ENCODE measurements around the gene QRICH1. TPM values are rescaled to one million over a fixed set of nuclear protein-coding genes. Genes with fewer than 3 reads are reported as not detected.

The QRICH1 gene
- total and polyA plus RNA-seq, 2 donors (not counting 1 experiment from before 2014, with no cell fraction given) = 48.7 to 59.0 TPM

DNA sequence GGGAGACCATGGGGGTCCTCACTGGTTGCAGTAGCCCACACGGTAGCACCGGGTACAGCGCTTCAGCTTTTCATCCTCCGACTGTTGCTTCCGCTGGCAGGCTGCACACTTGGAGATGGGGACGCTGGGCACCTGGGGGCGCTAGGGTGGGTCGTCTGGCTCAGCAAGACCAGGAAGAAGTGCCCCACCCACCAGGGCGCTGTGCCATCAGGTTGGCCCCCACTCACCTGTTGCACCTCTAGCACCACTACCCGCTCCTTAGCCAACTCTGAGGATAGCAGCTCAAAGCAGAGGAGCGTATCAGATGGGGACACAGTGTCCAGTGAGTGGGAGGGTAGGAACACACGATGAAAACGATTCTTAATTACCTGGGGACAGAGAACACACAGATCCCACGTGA, 18.4 kb upstream of the QRICH1 start:
- Histone ChIP-seq H3K27me3 (ENCODE audit: control insufficient read depth, insufficient read depth, low read length) (no peaks in the 10 kb centered on the region), H3K4me1 (ENCODE audit: control insufficient read depth, extremely low read depth, insufficient read depth, low read length) (no peaks in the 10 kb centered on the region), H3K27ac (ENCODE audit: insufficient read depth, low read length) (no peak overlapping the region), H3K9ac (ENCODE audit: insufficient read depth, low read length) (no peak overlapping the region), H4K20me1 (ENCODE audit: control insufficient read depth, extremely low read depth, insufficient read depth, low read length) (no peaks in the 10 kb centered on the region), H3K79me2 (ENCODE audit: control insufficient read depth, insufficient read depth, low read length) (no peaks in the 10 kb centered on the region), H3K4me2 (ENCODE audit: extremely low read depth, insufficient read depth, low read length) (no peak overlapping the region), H3K4me3 (replicated peaks in 1 of 4; ENCODE audit: control extremely low read depth in 1 of 4, insufficient read depth in 1 of 4, low read depth in 3 of 4, low read length in 4 of 4) (no peak overlapping the region), H3K36me3 (ENCODE audit: control insufficient read depth, insufficient read depth, low read length) (peaks cover 58% of the 10 kb centered on the region), H3K9me3 (ENCODE audit: control insufficient read depth, insufficient read depth, low read depth, low read length) (no peaks in the 10 kb centered on the region), H2AFZ (ENCODE audit: low read length) (no peak overlapping the region)
- DNase-seq (ENCODE audit: low read depth in 2 of 2) = no peak
- TF ChIP-seq EZH2 (IDR thresholded peaks at IDR 0.05; ENCODE audit: low read length, missing control alignments) = no peak
- TF ChIP-seq, protein P1, sequence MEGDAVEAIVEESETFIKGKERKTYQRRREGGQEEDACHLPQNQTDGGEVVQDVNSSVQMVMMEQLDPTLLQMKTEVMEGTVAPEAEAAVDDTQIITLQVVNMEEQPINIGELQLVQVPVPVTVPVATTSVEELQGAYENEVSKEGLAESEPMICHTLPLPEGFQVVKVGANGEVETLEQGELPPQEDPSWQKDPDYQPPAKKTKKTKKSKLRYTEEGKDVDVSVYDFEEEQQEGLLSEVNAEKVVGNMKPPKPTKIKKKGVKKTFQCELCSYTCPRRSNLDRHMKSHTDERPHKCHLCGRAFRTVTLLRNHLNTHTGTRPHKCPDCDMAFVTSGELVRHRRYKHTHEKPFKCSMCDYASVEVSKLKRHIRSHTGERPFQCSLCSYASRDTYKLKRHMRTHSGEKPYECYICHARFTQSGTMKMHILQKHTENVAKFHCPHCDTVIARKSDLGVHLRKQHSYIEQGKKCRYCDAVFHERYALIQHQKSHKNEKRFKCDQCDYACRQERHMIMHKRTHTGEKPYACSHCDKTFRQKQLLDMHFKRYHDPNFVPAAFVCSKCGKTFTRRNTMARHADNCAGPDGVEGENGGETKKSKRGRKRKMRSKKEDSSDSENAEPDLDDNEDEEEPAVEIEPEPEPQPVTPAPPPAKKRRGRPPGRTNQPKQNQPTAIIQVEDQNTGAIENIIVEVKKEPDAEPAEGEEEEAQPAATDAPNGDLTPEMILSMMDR (conservative IDR thresholded peaks at IDR 0.05 in 1 of 2, IDR thresholded peaks at IDR 0.05 in 1 of 2; ENCODE audit: low read depth in 1 of 2, low read length in 2 of 2) = no peak

- Histone ChIP-seq H3K27me3 (ENCODE audit: control insufficient read depth, insufficient read depth, low read length) (no peaks in the 10 kb centered on the region), H3K9ac (ENCODE audit: insufficient read depth, low read length) (no peak overlapping the region), H3K4me1 (ENCODE audit: control insufficient read depth, extremely low read depth, insufficient read depth, low read length) (no peaks in the 10 kb centered on the region), H3K79me2 (ENCODE audit: control insufficient read depth, insufficient read depth, low read length) (no peaks in the 10 kb centered on the region), H4K20me1 (ENCODE audit: control insufficient read depth, extremely low read depth, insufficient read depth, low read length) (no peaks in the 10 kb centered on the region), H3K9me3 (ENCODE audit: control insufficient read depth, insufficient read depth, low read depth, low read length) (no peaks in the 10 kb centered on the region), H3K27ac (ENCODE audit: insufficient read depth, low read length) (no peak overlapping the region), H3K36me3 (ENCODE audit: control insufficient read depth, insufficient read depth, low read length) (peaks cover 49% of the 10 kb centered on the region), H3K4me3 (replicated peaks in 1 of 4; ENCODE audit: control extremely low read depth in 1 of 4, insufficient read depth in 1 of 4, low read depth in 3 of 4, low read length in 4 of 4) (no peak overlapping the region), H3K4me2 (ENCODE audit: extremely low read depth, insufficient read depth, low read length) (no peak overlapping the region), H2AFZ (ENCODE audit: low read length) (no peak overlapping the region)
- no peak for TF ChIP-seq EZH2 (IDR thresholded peaks at IDR 0.05; ENCODE audit: low read length, missing control alignments)
- TF ChIP-seq, protein P1 (conservative IDR thresholded peaks at IDR 0.05 in 1 of 2, IDR thresholded peaks at IDR 0.05 in 1 of 2; ENCODE audit: low read depth in 1 of 2, low read length in 2 of 2) = no peak
- DNase-seq (ENCODE audit: low read depth in 2 of 2) = no peak
Observed at GRCh38 chr3:49111347-49111746, 17.5 kb upstream of the QRICH1 start.

GRCh38 chr3:49110780-49111179, 16.9 kb upstream of the QRICH1 start:
- TF ChIP-seq EZH2 (IDR thresholded peaks at IDR 0.05; ENCODE audit: low read length, missing control alignments) = no peak
- TF ChIP-seq, protein P1 (conservative IDR thresholded peaks at IDR 0.05 in 1 of 2, IDR thresholded peaks at IDR 0.05 in 1 of 2; ENCODE audit: low read depth in 1 of 2, low read length in 2 of 2) = no peak
- Histone ChIP-seq H3K9me3 (ENCODE audit: control insufficient read depth, insufficient read depth, low read depth, low read length) (no peaks in the 10 kb centered on the region), H3K79me2 (ENCODE audit: control insufficient read depth, insufficient read depth, low read length) (no peaks in the 10 kb centered on the region), H2AFZ (ENCODE audit: low read length) (no peak overlapping the region), H4K20me1 (ENCODE audit: control insufficient read depth, extremely low read depth, insufficient read depth, low read length) (no peaks in the 10 kb centered on the region), H3K36me3 (ENCODE audit: control insufficient read depth, insufficient read depth, low read length) (peaks cover 44% of the 10 kb centered on the region), H3K4me3 (replicated peaks in 1 of 4; ENCODE audit: control extremely low read depth in 1 of 4, insufficient read depth in 1 of 4, low read depth in 3 of 4, low read length in 4 of 4) (no peak overlapping the region), H3K4me1 (ENCODE audit: control insufficient read depth, extremely low read depth, insufficient read depth, low read length) (no peaks in the 10 kb centered on the region), H3K27me3 (ENCODE audit: control insufficient read depth, insufficient read depth, low read length) (no peaks in the 10 kb centered on the region), H3K9ac (ENCODE audit: insufficient read depth, low read length) (no peak overlapping the region), H3K4me2 (ENCODE audit: extremely low read depth, insufficient read depth, low read length) (no peak overlapping the region), H3K27ac (ENCODE audit: insufficient read depth, low read length) (no peak overlapping the region)
- DNase-seq (ENCODE audit: low read depth in 2 of 2) = no peak
